ENCODE measurements around the gene ZNF677.
A peak's percentile ranks its signal among the peaks of the same experiment; 100 is the strongest.
"Not testable (repeated sequence)": the region's sequence is repeated elsewhere in the genome, so short reads cannot be mapped to it uniquely, and the experiment has no call there.

Gene ZNF677

DNA sequence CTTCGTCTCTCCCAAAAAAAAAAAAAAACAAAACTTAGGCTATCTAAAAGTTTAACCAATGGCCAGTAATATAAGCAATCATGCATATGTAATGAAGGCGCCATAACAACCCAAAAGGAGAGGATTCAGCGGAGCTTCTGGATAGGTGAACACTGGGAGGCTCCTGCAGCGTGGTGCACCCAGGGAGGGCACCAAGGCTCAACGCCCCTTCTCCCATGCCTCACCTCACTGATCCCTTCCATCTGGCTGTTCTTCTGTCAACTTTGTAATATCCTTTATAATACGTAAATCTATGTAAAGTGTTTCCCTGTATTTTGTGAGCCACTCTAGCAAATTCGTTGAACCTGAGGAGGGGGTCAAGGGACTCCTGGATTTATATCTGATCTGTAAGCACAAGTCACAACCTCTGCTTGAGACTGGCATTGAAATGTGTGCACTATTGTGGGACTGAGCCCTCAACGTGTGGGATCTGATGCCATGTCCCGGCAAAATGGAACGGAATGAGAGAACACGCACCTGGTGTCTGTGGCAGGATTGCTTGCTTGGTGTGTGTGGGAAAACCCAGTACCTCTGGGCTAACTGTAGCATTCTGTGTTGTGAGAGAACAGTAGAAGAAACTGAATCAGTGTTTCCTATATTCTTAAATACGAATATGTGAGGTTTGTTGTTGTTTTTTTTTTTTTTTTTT is 61.0 kb downstream of the ZNF677 start:
- DNase-seq (ENCODE audit: low read depth): no peak

DNA sequence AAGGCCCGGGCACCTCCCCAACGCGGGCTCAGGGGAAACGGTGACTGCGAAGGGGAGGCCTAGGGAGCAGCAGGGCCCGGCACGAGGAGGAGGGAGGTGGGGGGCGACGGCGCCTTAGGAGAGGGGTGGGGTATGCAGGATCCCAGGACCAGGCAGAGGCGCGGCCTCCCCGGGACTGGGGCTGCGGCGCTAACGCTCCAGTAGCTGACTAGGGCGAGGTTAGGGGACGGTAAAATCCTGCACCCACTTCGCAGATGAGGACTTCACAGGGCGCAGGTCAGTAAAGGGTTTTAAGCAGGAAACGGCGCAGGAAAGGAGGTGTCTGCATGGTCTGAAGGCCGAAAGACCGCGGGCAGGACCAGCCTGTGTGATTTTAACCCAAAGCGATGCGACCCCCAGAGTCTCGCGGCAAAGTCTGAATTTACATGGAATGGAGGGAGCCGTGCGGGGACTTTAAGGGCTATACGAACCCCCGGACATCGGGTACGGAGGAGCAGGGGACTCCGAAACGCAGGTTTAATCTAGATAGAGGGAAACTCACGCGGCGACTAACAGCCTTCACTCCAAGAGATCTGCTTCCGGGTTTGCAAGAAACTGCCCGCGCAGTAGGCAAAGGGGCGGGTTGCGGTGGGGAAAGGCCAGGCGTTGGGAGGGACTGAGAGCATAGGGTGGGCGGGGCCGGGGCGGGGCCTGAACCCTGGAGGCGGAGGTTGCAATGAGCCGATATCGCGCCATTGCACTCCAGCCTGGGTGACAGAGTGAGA is 61.7 kb downstream of the ZNF677 start, which contains the start of gene ZNF665:
ZNF665 (minus strand) TSS at position 588 of the 764 bp plus-strand sequence. CDS start 10,460 bp downstream, outside the sequence.
- DNase-seq (ENCODE audit: low read depth): peak; percentile 66

DNA sequence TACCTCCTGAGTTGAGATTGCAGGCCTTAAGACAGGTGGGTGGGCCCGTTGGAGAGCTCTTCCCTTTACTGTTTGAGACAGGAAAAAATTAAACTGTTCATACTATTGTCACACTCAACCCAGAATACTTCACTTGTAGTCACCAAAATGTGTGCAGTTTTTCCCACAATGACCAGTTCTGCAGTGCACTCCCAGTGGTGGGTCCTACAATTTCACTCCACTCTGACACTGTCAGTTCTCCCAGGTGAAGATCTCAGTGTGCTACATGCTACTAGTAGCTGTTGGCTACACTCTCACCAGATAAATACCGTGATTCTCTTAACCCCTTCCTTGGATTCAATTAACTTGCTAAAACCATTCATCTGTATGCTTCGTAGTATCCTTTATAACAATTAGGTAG is 64.4 kb downstream of the ZNF677 start:
- DNase-seq (ENCODE audit: low read depth): no peak

DNA sequence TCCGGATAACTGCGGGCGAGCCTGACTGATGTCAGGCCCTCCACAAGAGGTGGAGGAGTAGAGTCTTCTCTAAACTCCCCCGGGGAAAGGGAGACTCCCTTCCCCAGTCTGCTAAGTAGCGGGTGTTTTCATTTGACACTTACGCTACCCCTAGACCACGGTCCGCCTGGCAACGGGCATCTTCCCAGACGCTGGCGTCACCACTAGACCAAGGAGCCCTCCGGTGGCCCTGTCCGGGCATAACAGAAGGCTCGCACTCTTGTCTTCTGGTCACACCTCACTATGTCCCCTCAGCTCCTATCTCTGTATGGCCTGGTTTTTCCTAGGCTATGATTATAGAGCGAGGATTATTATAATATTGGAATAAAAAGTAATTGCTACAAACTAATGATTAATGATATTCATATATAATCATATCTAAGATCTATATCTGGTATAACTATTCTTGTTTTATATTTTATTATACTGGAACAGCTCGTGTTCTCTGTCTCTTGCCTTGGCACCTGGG is 64.9 kb downstream of the ZNF677 start:
- not testable (repeated sequence) for DNase-seq (ENCODE audit: low read depth)

Data from GM04504 (cell line).